Uterus (tissue), 2 donors: ENCODE measurements around the gene ICAM3.

Experiments
- CTCF ChIP-seq, 4 experiments: fragments of 200-600 bp in 2 of 4; fragments of 450-650 bp in 2 of 4; sonication (generic) in 2 of 4; IDR thresholded peaks; one replicate each; pipeline ENCODE4 v1.5.1; 2016 to 2019; ENCODE audit warnings: antibody characterized with exemption in 4 of 4, mild to moderate bottlenecking in 2 of 4, moderate library complexity in 1 of 4
- POLR2A ChIP-seq, 2 donors: fragments of 450-650 bp; IDR thresholded peaks; one replicate each; pipeline ENCODE4 v1.6.1; 2016; ENCODE audit warnings: antibody characterized with exemption in 2 of 2, mild to moderate bottlenecking in 1 of 2, moderate library complexity in 1 of 2

- no peak for TF ChIP-seq CTCF (IDR thresholded peaks at IDR 0.05)
- TF ChIP-seq POLR2A (IDR thresholded peaks at IDR 0.05) = no peak
Measured at GRCh38 chr19:10295305-10295846, 44.0 kb downstream of the ICAM3 start.
